Tibial artery (tissue), 4 donors: ENCODE measurements around the gene PALLD.

Experiments used
- DNase-seq, 2 donors: peaks; one replicate each; pipeline ENCODE4 v3.0.0-alpha.2; 2019
- H3K27ac ChIP-seq, 2 donors: fragments of 200-600 bp; sonication (generic) in 1 of 2; 1 replicate in 1 of 2; 2 replicates in 1 of 2; pipeline ENCODE4 v1.5.1; 2018 to 2019; ENCODE audit warnings: mild to moderate bottlenecking in 1 of 2
- H3K27me3 ChIP-seq, 2 donors: fragments of 200-600 bp; sonication (generic) in 1 of 2; one replicate each; pipeline versions ENCODE4 v1.5.1 to v1.6.0; 2016 to 2019
- H3K36me3 ChIP-seq, 3 donors: fragments of 200-600 bp; sonication (generic) in 2 of 3; one replicate each; pipeline ENCODE4 v1.5.1; 2016 to 2019; ENCODE audit warnings: mild to moderate bottlenecking in 2 of 3
- H3K4me1 ChIP-seq, 4 donors: fragments of 200-600 bp; sonication (generic) in 2 of 4; 1 replicate in 3 of 4; 2 replicates in 1 of 4; pipeline ENCODE4 v1.5.1; 2016 to 2019
- H3K4me3 ChIP-seq, 2 donors: fragments of 200-600 bp; sonication (generic) in 1 of 2; 1 replicate in 1 of 2; 2 replicates in 1 of 2; pipeline ENCODE4 v1.5.1; 2018 to 2019; ENCODE audit warnings: mild to moderate bottlenecking in 2 of 2
- H3K9me3 ChIP-seq, 3 donors: fragments of 200-600 bp; sonication (generic) in 1 of 3; one replicate each; pipeline ENCODE4 v1.5.1; 2016 to 2019
- intact Hi-C: fragments of 100-400 bp; cut with DNase I; formaldehyde crosslinking; loops from one replicate; pipeline ENCODE4 v1.15.0; 2023; ENCODE audit warnings: low total_unique reads
- TF ChIP-seq, protein P1 (sequence below), 2 experiments: fragments of 200-600 bp in 1 of 2; fragments of 450-650 bp in 1 of 2; IDR thresholded peaks; one replicate each; pipeline ENCODE4 v1.5.1; 2017 to 2019; ENCODE audit warnings: antibody characterized with exemption in 2 of 2, mild to moderate bottlenecking in 1 of 2, moderate library complexity in 1 of 2

The PALLD gene

DNA sequence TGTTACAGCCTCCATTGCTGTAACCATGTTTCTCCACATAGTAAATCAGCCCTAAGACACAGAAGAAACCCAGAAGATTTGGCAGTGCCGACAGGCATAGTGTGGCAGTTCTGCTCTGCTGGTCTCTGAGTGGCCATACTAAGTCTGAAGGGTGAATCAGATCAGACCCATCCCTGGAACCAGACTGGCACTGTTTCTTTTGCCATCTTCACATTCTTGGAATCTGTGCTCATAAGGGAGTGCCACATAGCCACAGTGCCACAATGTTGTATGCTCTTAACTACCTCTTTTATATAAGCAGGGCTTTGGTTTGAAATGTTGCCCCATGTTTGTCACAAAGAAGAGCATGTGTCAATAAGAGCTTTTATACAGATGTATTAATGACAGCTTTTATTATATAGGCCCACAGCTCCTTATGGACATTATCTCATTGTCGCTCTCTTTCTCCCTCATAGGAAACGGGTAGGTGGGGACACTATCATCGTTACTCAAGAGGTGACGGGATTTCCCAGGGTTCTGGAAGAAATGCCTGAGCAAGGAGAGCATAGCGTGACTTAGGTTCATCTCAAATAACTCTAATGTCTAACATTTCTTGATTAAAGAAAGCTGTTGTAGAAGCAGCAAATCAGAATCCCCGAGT lies 385.0 kb downstream of the PALLD start:
- peak overlapping the region; percentile 78 to 88 for H3K27ac ChIP-seq
- no peak for DNase-seq
- no peaks in the 10 kb centered on the region for H3K27me3 ChIP-seq
- H3K4me1 ChIP-seq, result peaks cover 5 to 99% (median 60%) of the 10 kb centered on the region in 4 donors
- peaks cover 24 to 46% (median 24%) of the 10 kb centered on the region in 3 donors for H3K36me3 ChIP-seq
- H3K4me3 ChIP-seq, result no peak overlapping the region
- H3K9me3 ChIP-seq, result no peaks in the 10 kb centered on the region
- TF ChIP-seq, protein P1, sequence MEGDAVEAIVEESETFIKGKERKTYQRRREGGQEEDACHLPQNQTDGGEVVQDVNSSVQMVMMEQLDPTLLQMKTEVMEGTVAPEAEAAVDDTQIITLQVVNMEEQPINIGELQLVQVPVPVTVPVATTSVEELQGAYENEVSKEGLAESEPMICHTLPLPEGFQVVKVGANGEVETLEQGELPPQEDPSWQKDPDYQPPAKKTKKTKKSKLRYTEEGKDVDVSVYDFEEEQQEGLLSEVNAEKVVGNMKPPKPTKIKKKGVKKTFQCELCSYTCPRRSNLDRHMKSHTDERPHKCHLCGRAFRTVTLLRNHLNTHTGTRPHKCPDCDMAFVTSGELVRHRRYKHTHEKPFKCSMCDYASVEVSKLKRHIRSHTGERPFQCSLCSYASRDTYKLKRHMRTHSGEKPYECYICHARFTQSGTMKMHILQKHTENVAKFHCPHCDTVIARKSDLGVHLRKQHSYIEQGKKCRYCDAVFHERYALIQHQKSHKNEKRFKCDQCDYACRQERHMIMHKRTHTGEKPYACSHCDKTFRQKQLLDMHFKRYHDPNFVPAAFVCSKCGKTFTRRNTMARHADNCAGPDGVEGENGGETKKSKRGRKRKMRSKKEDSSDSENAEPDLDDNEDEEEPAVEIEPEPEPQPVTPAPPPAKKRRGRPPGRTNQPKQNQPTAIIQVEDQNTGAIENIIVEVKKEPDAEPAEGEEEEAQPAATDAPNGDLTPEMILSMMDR (IDR thresholded peaks at IDR 0.05), result no peak
- intact Hi-C loops, result no loop called here

DNA sequence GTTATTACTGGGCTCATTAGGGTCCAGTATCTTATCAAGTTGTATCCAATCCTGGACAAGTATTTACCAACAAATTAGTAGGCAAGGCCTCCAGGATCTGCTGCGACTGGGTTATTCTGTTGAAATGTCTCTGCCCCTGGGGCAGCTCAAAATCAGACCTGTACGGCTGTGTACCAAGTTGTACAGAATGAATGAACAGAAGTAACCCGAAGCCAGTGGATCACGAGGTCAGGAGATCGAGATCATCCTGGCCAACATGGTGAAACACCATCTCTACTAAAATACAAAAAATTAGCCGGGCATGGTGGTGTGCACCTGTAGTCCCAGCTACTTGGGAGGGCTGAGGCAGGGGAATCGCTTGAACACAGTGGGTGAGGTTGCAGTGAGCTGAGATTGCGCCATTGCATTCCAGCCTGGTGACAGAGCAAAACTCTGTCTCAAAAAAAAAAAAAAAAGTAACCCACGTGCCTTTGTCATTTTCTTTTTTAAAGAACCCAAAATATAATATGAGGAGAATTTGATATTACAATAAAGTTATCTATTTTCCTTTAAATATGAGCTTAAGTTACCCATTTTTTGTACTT lies 385.9 kb downstream of the PALLD start:
- intact Hi-C loops, result no loop called here
- Histone ChIP-seq H3K4me3 (no peak overlapping the region), H3K9me3 (no peaks in the 10 kb centered on the region), H3K4me1 (peaks cover 5 to 99% (median 61%) of the 10 kb centered on the region in 4 donors), H3K27ac (peak overlapping the region; percentile 78 to 88), H3K36me3 (peaks cover 24 to 44% (median 24%) of the 10 kb centered on the region in 3 donors), H3K27me3 (no peaks in the 10 kb centered on the region)
- TF ChIP-seq, protein P1 (IDR thresholded peaks at IDR 0.05), result no peak
- peak in 1 of 2 donors; percentile 50 for DNase-seq

DNA sequence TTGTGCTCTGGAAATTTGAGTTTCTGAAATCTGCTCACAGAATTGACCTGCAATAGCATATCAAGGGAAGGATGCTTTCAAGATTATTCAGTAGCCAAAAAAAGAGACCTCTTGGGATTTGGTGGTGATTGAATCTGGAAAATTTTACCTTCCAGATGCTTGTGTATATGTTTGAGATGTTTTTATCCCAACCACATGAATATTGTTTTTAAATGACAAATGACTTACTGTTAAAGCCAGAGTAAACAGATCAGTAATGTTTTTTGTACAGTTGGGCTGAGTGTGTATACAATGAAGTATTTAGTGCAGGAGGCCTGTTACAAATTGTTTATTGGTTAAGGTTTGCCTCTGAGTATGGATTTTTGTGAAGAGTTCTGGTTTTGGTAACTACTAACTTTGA lies 386.7 kb downstream of the PALLD start:
- peak overlapping the region; percentile 23 to 88 for H3K27ac ChIP-seq
- H3K4me1 ChIP-seq, result peaks cover 5 to 99% (median 61%) of the 10 kb centered on the region in 4 donors
- H3K4me3 ChIP-seq, result no peak overlapping the region
- no peak for DNase-seq
- no peaks in the 10 kb centered on the region for H3K27me3 ChIP-seq
- intact Hi-C loops, result no loop called here
- TF ChIP-seq, protein P1 (IDR thresholded peaks at IDR 0.05), result no peak
- H3K9me3 ChIP-seq, result no peaks in the 10 kb centered on the region
- peaks cover 24 to 43% (median 24%) of the 10 kb centered on the region in 3 donors for H3K36me3 ChIP-seq

DNA sequence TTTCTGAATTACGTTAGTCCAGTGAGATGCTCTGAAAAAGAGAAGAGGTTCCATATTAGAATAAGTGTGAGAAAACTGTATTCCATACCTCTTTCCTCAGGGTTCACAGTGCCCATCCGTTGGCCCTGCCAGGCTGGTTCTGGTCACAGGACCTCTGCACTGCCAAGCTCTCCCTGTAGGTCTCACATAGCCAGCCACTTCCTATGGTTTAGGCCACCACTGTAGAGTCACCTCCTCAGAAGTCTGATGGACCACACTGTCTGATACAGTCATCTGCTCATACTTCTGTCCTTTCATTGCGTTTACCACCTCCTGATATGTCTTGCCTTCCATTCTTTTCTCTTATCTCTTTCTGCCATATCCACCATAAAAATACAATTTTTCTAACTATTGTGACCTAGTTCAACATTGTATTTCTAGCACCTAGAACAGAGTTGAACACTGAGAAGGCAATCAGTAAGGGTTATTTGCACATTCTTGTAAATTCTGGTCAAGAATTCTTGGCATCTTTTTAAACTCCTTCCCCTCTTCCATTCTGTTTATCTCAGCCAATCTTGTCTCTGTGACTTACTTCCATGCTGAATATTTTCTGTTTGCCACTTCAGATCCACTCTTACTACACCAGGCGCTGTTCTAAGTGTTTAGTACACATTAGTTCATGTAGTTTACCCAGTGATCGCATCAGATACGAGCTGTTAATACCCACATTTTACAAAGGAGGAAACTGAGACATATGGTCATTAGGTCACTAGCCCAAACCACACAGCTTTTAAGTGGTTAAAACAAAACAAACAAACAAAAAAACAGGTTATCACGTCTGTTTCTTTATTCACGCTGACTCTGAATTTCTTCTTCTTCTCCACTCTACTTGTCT lies 387.6 kb downstream of the PALLD start:
- peak overlapping the region in 1 of 2 donors; percentile 88 for H3K27ac ChIP-seq
- TF ChIP-seq, protein P1 (IDR thresholded peaks at IDR 0.05), result no peak

DNA sequence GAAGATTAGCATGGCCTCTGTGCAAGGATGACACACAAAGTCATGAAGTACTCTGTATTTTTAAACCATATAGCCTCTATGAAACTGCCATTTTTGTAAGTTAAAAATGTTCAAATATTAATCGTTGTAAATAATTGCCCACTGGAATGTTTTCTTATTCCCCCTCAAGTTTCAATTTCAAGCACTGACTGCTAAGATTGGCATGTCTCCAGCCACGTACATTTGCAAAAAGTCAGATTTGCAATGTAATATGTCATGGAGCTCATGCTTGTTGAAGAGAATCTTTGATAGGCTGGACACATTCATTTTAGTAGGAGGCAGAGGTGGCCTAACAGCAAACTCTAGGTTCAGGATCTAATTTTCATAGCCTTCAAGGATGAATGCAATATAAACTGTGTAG lies 388.5 kb downstream of the PALLD start:
- Histone ChIP-seq H3K27ac (peak overlapping the region in 1 of 2 donors; percentile 88), H3K9me3 (no peaks in the 10 kb centered on the region), H3K4me3 (no peak overlapping the region), H3K36me3 (peaks cover 28 to 47% (median 38%) of the 10 kb centered on the region in 3 donors), H3K4me1 (peaks cover 5 to 96% (median 48%) of the 10 kb centered on the region in 4 donors), H3K27me3 (no peaks in the 10 kb centered on the region)
- DNase-seq, result no peak
- TF ChIP-seq, protein P1 (IDR thresholded peaks at IDR 0.05), result no peak
- intact Hi-C loops, result no loop called here

More for the DNA sequence above, 387.6 kb downstream of the PALLD start:
- Histone ChIP-seq H3K4me1 (peaks cover 5 to 97% (median 56%) of the 10 kb centered on the region in 4 donors), H3K9me3 (no peaks in the 10 kb centered on the region), H3K4me3 (no peak overlapping the region), H3K27me3 (no peaks in the 10 kb centered on the region), H3K36me3 (peaks cover 24 to 41% (median 31%) of the 10 kb centered on the region in 3 donors)
- intact Hi-C loops, result no loop called here
- DNase-seq, result no peak
